Activated naive CD8-positive, alpha-beta T cell (primary cell): ENCODE data around the gene CIAO1.
"Not testable (repeated sequence)": the region's sequence is repeated elsewhere in the genome, so short reads cannot be mapped to it uniquely, and the experiment has no call there.

Experiments
- H3K27ac Mint-ChIP-seq: one replicate; pipeline ENCODE4 v1.8.0; 2021; ENCODE audit warnings: mixed read lengths
- H3K27me3 Mint-ChIP-seq: one replicate; pipeline ENCODE4 v1.8.0; 2021; ENCODE audit warnings: mixed read lengths
- H3K36me3 Mint-ChIP-seq: one replicate; pipeline ENCODE4 v1.8.0; 2021; ENCODE audit warnings: mixed read lengths
- H3K4me1 Mint-ChIP-seq: one replicate; pipeline ENCODE4 v1.8.0; 2021; ENCODE audit warnings: low read depth, mixed read lengths
- H3K4me3 Mint-ChIP-seq: one replicate; pipeline ENCODE4 v1.8.0; 2021; ENCODE audit warnings: mild to moderate bottlenecking, mixed read lengths
- H3K9me3 Mint-ChIP-seq: one replicate; pipeline ENCODE4 v1.8.0; 2021; ENCODE audit warnings: low read depth, mixed read lengths

CIAO1 gene

GRCh38 chr2:96241900-96242611, 24.0 kb upstream of the CIAO1 start:
- Mint-ChIP-seq H3K4me3 (peak overlapping the region; percentile 54), H3K27ac (peak overlapping the region; percentile 92), H3K9me3 (no peaks in the 10 kb centered on the region), H3K36me3 (peaks cover 6% of the 10 kb centered on the region), H3K27me3 (no peaks in the 10 kb centered on the region), H3K4me1 (peaks cover 50% of the 10 kb centered on the region)

- H3K27ac Mint-ChIP-seq = no peak overlapping the region
- H3K36me3 Mint-ChIP-seq = peaks cover 4% of the 10 kb centered on the region
- no peaks in the 10 kb centered on the region for H3K27me3 Mint-ChIP-seq
- H3K4me3 Mint-ChIP-seq = no peak overlapping the region
- H3K9me3 Mint-ChIP-seq = no peaks in the 10 kb centered on the region
- peaks cover 55% of the 10 kb centered on the region for H3K4me1 Mint-ChIP-seq
Measured at GRCh38 chr2:96243843-96244242, 22.2 kb upstream of the CIAO1 start.

GRCh38 chr2:96245609-96246390, 20.2 kb upstream of the CIAO1 start:
- no peaks in the 10 kb centered on the region for H3K27me3 Mint-ChIP-seq
- peak overlapping the region; percentile 72 for H3K27ac Mint-ChIP-seq
- peaks cover 4% of the 10 kb centered on the region for H3K36me3 Mint-ChIP-seq
- no peak overlapping the region for H3K4me3 Mint-ChIP-seq
- H3K9me3 Mint-ChIP-seq = no peaks in the 10 kb centered on the region
- peaks cover 55% of the 10 kb centered on the region for H3K4me1 Mint-ChIP-seq

- Mint-ChIP-seq H3K36me3 (peaks cover 4% of the 10 kb centered on the region), H3K9me3 (no peaks in the 10 kb centered on the region), H3K27ac (peak overlapping the region; percentile 2), H3K27me3 (no peaks in the 10 kb centered on the region), H3K4me3 (no peak overlapping the region), H3K4me1 (peaks cover 45% of the 10 kb centered on the region)
Measured at GRCh38 chr2:96247009-96247408, 19.0 kb upstream of the CIAO1 start.

GRCh38 chr2:96247896-96248295, 18.1 kb upstream of the CIAO1 start:
- Mint-ChIP-seq H3K27me3 (no peaks in the 10 kb centered on the region), H3K27ac (peak overlapping the region; percentile 77), H3K9me3 (no peaks in the 10 kb centered on the region), H3K36me3 (peaks cover 4% of the 10 kb centered on the region), H3K4me3 (no peak overlapping the region), H3K4me1 (peaks cover 38% of the 10 kb centered on the region)

GRCh38 chr2:96248624-96249023, 17.4 kb upstream of the CIAO1 start:
- peaks cover 34% of the 10 kb centered on the region for H3K4me1 Mint-ChIP-seq
- H3K4me3 Mint-ChIP-seq = no peak overlapping the region
- no peak overlapping the region for H3K27ac Mint-ChIP-seq

GRCh38 chr2:96249654-96250053, 16.4 kb upstream of the CIAO1 start:
- no peaks in the 10 kb centered on the region for H3K27me3 Mint-ChIP-seq

More at GRCh38 chr2:96248624-96249023, 17.4 kb upstream of the CIAO1 start:
- peaks cover 4% of the 10 kb centered on the region for H3K36me3 Mint-ChIP-seq
- H3K9me3 Mint-ChIP-seq = no peaks in the 10 kb centered on the region
- H3K27me3 Mint-ChIP-seq = no peaks in the 10 kb centered on the region

GRCh38 chr2:96250188-96250587, 15.8 kb upstream of the CIAO1 start:
- Mint-ChIP-seq H3K9me3 (no peaks in the 10 kb centered on the region), H3K27ac (peak overlapping the region; percentile 66), H3K4me1 (peaks cover 44% of the 10 kb centered on the region), H3K36me3 (peaks cover 4% of the 10 kb centered on the region), H3K27me3 (no peaks in the 10 kb centered on the region), H3K4me3 (no peak overlapping the region)

More at GRCh38 chr2:96249654-96250053, 16.4 kb upstream of the CIAO1 start:
- Mint-ChIP-seq H3K27ac (peak overlapping the region; percentile 54), H3K4me3 (no peak overlapping the region), H3K9me3 (no peaks in the 10 kb centered on the region), H3K36me3 (peaks cover 4% of the 10 kb centered on the region), H3K4me1 (peaks cover 42% of the 10 kb centered on the region)

- H3K9me3 Mint-ChIP-seq = no peaks in the 10 kb centered on the region
- no peaks in the 10 kb centered on the region for H3K27me3 Mint-ChIP-seq
- no peak overlapping the region for H3K4me3 Mint-ChIP-seq
- peaks cover 3% of the 10 kb centered on the region for H3K36me3 Mint-ChIP-seq
- peak overlapping the region; percentile 66 for H3K27ac Mint-ChIP-seq
- H3K4me1 Mint-ChIP-seq = peaks cover 43% of the 10 kb centered on the region
Measured at GRCh38 chr2:96251721-96252292, 14.2 kb upstream of the CIAO1 start.

- H3K4me3 Mint-ChIP-seq = no peak overlapping the region
- H3K36me3 Mint-ChIP-seq = peaks cover 3% of the 10 kb centered on the region
- no peaks in the 10 kb centered on the region for H3K27me3 Mint-ChIP-seq
- peaks cover 46% of the 10 kb centered on the region for H3K4me1 Mint-ChIP-seq
- H3K27ac Mint-ChIP-seq = no peak overlapping the region
- no peaks in the 10 kb centered on the region for H3K9me3 Mint-ChIP-seq
Measured at GRCh38 chr2:96252526-96252925, 13.5 kb upstream of the CIAO1 start.

GRCh38 chr2:96253006-96253405, 13.0 kb upstream of the CIAO1 start:
- Mint-ChIP-seq H3K27me3 (no peaks in the 10 kb centered on the region), H3K4me1 (peaks cover 47% of the 10 kb centered on the region), H3K36me3 (peaks cover 3% of the 10 kb centered on the region), H3K9me3 (no peaks in the 10 kb centered on the region), H3K4me3 (no peak overlapping the region), H3K27ac (no peak overlapping the region)

GRCh38 chr2:96254571-96254970, 11.5 kb upstream of the CIAO1 start:
- Mint-ChIP-seq H3K36me3 (peaks cover 3% of the 10 kb centered on the region), H3K4me1 (peaks cover 60% of the 10 kb centered on the region), H3K4me3 (no peak overlapping the region), H3K27me3 (no peaks in the 10 kb centered on the region), H3K27ac (peak overlapping the region; percentile 68), H3K9me3 (no peaks in the 10 kb centered on the region)

- Mint-ChIP-seq H3K4me1 (peaks cover 75% of the 10 kb centered on the region), H3K36me3 (peaks cover 3% of the 10 kb centered on the region), H3K4me3 (peak overlapping the region; percentile 65), H3K27ac (peak overlapping the region; percentile 94), H3K9me3 (no peaks in the 10 kb centered on the region), H3K27me3 (no peaks in the 10 kb centered on the region)
Measured at GRCh38 chr2:96256611-96257113, 9.4 kb upstream of the CIAO1 start.

GRCh38 chr2:96257744-96258143, 8.3 kb upstream of the CIAO1 start:
- not testable (repeated sequence) for H3K36me3 Mint-ChIP-seq, H3K27me3 Mint-ChIP-seq, H3K9me3 Mint-ChIP-seq
- Mint-ChIP-seq H3K4me1 (peaks cover 79% of the 10 kb centered on the region), H3K4me3 (peak overlapping the region; percentile 32), H3K27ac (peak overlapping the region; percentile 50)
